GM23338 (cell line): ENCODE measurements around the gene PPY.
A peak's percentile ranks its signal among the peaks of the same experiment; 100 is the strongest.

Experiments
- CREB1 ChIP-seq: fragments of 250-450 bp; sonication (Bioruptor Pico); IDR thresholded peaks from 2 replicates; pipeline ENCODE4 v1.5.0; 2020; ENCODE audit warnings: low read depth, mild to moderate bottlenecking, moderate library complexity
- CTCF ChIP-seq, 2 experiments: fragments of 200-600 bp in 1 of 2; sonication (generic) in 1 of 2; conservative IDR thresholded peaks; 2 replicates each; pipeline versions ENCODE4 v1.5.1 to v1.6.1; 2016 to 2017; ENCODE audit warnings: antibody characterized with exemption in 2 of 2, low read depth in 2 of 2, mild to moderate bottlenecking in 2 of 2, moderate library complexity in 1 of 2
- ETS1 ChIP-seq: IDR thresholded peaks from 2 replicates; pipeline ENCODE4 v1.6.1; 2016; ENCODE audit warnings: antibody characterized with exemption
- EZH2 ChIP-seq: fragments of 200-600 bp; sonication (generic); IDR thresholded peaks from one replicate; pipeline ENCODE4 v1.8.0; 2017; ENCODE audit warnings: antibody characterized with exemption, mild to moderate bottlenecking, low read depth; ENCODE audit not compliant: unreplicated experiment
- EZH2phosphoT487 ChIP-seq: fragments of 200-600 bp; sonication (generic); IDR thresholded peaks from one replicate; pipeline ENCODE4 v1.8.1; 2018; ENCODE audit warnings: antibody characterized with exemption; ENCODE audit not compliant: unreplicated experiment
- JUNB ChIP-seq: IDR thresholded peaks from one replicate; pipeline ENCODE4 v1.6.1; 2016; ENCODE audit warnings: antibody characterized with exemption; ENCODE audit not compliant: unreplicated experiment
- NANOG ChIP-seq: IDR thresholded peaks from 2 replicates; pipeline ENCODE4 v1.6.1; 2016; ENCODE audit warnings: antibody characterized with exemption, borderline replicate concordance
- POLR2AphosphoS5 ChIP-seq: IDR thresholded peaks from 2 replicates; pipeline ENCODE4 v1.6.1; 2016; ENCODE audit warnings: antibody characterized with exemption, low read depth
- STAT1 ChIP-seq: IDR thresholded peaks from one replicate; pipeline ENCODE4 v1.6.1; 2016; ENCODE audit warnings: antibody characterized with exemption; ENCODE audit not compliant: unreplicated experiment
- ZNF114 ChIP-seq: fragments of 250-450 bp; sonication (Bioruptor Pico); IDR thresholded peaks from 2 replicates; pipeline ENCODE4 v1.5.0; 2020; ENCODE audit warnings: mild to moderate bottlenecking, moderate library complexity
- ZNF331 ChIP-seq: fragments of 250-450 bp; sonication (Bioruptor Pico); IDR thresholded peaks from 2 replicates; pipeline ENCODE4 v1.5.0; 2020; ENCODE audit warnings: low read depth, mild to moderate bottlenecking, moderate library complexity
- TF ChIP-seq, protein P1 (sequence below): IDR thresholded peaks from one replicate; pipeline ENCODE4 v1.6.1; 2018; ENCODE audit warnings: antibody characterized with exemption; ENCODE audit not compliant: unreplicated experiment

GRCh38 chr17:43952724-43953666 is 10.7 kb upstream of the PPY start:
- TF ChIP-seq CTCF (conservative IDR thresholded peaks at IDR 0.05; ENCODE audit: low read depth in 2 of 2) (no peak), POLR2AphosphoS5 (peak; percentile 93), EZH2 (no peak), JUNB (no peak), CREB1 (CRISPR knock-in tag) (0 out of 2 replicates have a peak, but pooled peaks have one; percentile 2), EZH2phosphoT487 (no peak), ZNF331 (no peak), ETS1 (0 out of 2 replicates have a peak, but pooled peaks have one; percentile 46), ZNF114 (CRISPR knock-in tag) (no peak), STAT1 (no peak), NANOG (no peak)
- TF ChIP-seq, protein P1, sequence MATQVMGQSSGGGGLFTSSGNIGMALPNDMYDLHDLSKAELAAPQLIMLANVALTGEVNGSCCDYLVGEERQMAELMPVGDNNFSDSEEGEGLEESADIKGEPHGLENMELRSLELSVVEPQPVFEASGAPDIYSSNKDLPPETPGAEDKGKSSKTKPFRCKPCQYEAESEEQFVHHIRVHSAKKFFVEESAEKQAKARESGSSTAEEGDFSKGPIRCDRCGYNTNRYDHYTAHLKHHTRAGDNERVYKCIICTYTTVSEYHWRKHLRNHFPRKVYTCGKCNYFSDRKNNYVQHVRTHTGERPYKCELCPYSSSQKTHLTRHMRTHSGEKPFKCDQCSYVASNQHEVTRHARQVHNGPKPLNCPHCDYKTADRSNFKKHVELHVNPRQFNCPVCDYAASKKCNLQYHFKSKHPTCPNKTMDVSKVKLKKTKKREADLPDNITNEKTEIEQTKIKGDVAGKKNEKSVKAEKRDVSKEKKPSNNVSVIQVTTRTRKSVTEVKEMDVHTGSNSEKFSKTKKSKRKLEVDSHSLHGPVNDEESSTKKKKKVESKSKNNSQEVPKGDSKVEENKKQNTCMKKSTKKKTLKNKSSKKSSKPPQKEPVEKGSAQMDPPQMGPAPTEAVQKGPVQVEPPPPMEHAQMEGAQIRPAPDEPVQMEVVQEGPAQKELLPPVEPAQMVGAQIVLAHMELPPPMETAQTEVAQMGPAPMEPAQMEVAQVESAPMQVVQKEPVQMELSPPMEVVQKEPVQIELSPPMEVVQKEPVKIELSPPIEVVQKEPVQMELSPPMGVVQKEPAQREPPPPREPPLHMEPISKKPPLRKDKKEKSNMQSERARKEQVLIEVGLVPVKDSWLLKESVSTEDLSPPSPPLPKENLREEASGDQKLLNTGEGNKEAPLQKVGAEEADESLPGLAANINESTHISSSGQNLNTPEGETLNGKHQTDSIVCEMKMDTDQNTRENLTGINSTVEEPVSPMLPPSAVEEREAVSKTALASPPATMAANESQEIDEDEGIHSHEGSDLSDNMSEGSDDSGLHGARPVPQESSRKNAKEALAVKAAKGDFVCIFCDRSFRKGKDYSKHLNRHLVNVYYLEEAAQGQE, result no peak
